Natural killer cell (primary cell): ENCODE data around the gene CORIN. TPM values are rescaled to one million over a fixed set of nuclear protein-coding genes. Genes with fewer than 3 reads are reported as not detected.

ENCODE experiments used
- ATAC-seq, 3 donors: fragments of 150-1000 bp in 2 of 3; fragments of 200-7000 bp in 1 of 3; cut with Tn5 transposase; 1 replicate in 1 of 3; 2 replicates in 2 of 3; pipeline ENCODE4 v1.10.0; 2021; ENCODE audit warnings: mild to moderate bottlenecking in 2 of 3, moderate library complexity in 2 of 3
- DNase-seq, 2 donors: peaks; one replicate each; pipeline versions ENCODE4 v3.0.0 to v3.0.0-alpha.2; 2013 to 2021; ENCODE audit warnings: mixed read lengths in 1 of 2
- H3K27ac ChIP-seq: one replicate; pipeline ENCODE4 v1.5.1; 2013; ENCODE audit warnings: mild to moderate bottlenecking, low read length
- H3K27me3 ChIP-seq: one replicate; pipeline ENCODE4 v1.6.1; 2013; ENCODE audit warnings: low read length; ENCODE audit not compliant: control insufficient read depth, insufficient read depth
- H3K36me3 ChIP-seq: one replicate; pipeline ENCODE4 v1.6.1; 2013; ENCODE audit warnings: low read length; ENCODE audit not compliant: control insufficient read depth, insufficient read depth
- H3K4me1 ChIP-seq: one replicate; pipeline ENCODE4 v1.6.1; 2013; ENCODE audit warnings: low read length; ENCODE audit not compliant: control insufficient read depth, insufficient read depth
- H3K4me3 ChIP-seq: one replicate; pipeline ENCODE4 v1.5.1; 2013; ENCODE audit warnings: low read length
- H3K9me3 ChIP-seq: one replicate; pipeline ENCODE4 v1.6.1; 2013; ENCODE audit warnings: low read length; ENCODE audit not compliant: control insufficient read depth, insufficient read depth
- H3K27ac Mint-ChIP-seq, 2 donors: one replicate each; pipeline ENCODE4 v1.8.0; 2022; ENCODE audit warnings: mild to moderate bottlenecking in 2 of 2, mixed read lengths in 2 of 2, moderate library complexity in 1 of 2
- H3K27me3 Mint-ChIP-seq, 2 donors: one replicate each; pipeline ENCODE4 v1.8.0; 2022; ENCODE audit warnings: low read depth in 2 of 2, mixed read lengths in 2 of 2
- H3K36me3 Mint-ChIP-seq: one replicate; pipeline ENCODE4 v1.8.0; 2022; ENCODE audit warnings: mixed read lengths
- H3K4me1 Mint-ChIP-seq, 2 donors: one replicate each; pipeline ENCODE4 v1.8.0; 2022; ENCODE audit warnings: mixed read lengths in 2 of 2
- H3K4me3 Mint-ChIP-seq: one replicate; pipeline ENCODE4 v1.8.0; 2022; ENCODE audit warnings: mild to moderate bottlenecking, moderate library complexity, mixed read lengths
- H3K9me3 Mint-ChIP-seq, 2 donors: one replicate each; pipeline ENCODE4 v1.8.0; 2022; ENCODE audit warnings: mixed read lengths in 2 of 2
- WGBS: methylation state at CpG from one replicate; pipeline ENCODE4 v1.1.7; 2013; ENCODE audit warnings: missing lambda C conversion rate; ENCODE audit not compliant: insufficient coverage; 5-methylcytosine and 5-hydroxymethylcytosine counted together
- intact Hi-C: fragments of 100-400 bp; cut with micrococcal nuclease; formaldehyde crosslinking; loops from one replicate; pipeline ENCODE4 v1.14.2; 2022
- total RNA-seq, 4 donors: library from RNA; stranded (reverse); fragments of 120-200 nt in 1 of 4; gene quantifications; one replicate each; pipeline versions ENCODE4 v1.2.3 to v1.2.4, GENCODE V29; 2013 to 2022
- TF ChIP-seq, protein P1 (sequence below): fragments of 200-600 bp; IDR thresholded peaks from one replicate; pipeline ENCODE4 v1.8.0; 2022; ENCODE audit warnings: antibody characterized with exemption

Gene CORIN, protein sequence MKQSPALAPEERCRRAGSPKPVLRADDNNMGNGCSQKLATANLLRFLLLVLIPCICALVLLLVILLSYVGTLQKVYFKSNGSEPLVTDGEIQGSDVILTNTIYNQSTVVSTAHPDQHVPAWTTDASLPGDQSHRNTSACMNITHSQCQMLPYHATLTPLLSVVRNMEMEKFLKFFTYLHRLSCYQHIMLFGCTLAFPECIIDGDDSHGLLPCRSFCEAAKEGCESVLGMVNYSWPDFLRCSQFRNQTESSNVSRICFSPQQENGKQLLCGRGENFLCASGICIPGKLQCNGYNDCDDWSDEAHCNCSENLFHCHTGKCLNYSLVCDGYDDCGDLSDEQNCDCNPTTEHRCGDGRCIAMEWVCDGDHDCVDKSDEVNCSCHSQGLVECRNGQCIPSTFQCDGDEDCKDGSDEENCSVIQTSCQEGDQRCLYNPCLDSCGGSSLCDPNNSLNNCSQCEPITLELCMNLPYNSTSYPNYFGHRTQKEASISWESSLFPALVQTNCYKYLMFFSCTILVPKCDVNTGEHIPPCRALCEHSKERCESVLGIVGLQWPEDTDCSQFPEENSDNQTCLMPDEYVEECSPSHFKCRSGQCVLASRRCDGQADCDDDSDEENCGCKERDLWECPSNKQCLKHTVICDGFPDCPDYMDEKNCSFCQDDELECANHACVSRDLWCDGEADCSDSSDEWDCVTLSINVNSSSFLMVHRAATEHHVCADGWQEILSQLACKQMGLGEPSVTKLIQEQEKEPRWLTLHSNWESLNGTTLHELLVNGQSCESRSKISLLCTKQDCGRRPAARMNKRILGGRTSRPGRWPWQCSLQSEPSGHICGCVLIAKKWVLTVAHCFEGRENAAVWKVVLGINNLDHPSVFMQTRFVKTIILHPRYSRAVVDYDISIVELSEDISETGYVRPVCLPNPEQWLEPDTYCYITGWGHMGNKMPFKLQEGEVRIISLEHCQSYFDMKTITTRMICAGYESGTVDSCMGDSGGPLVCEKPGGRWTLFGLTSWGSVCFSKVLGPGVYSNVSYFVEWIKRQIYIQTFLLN
- under 1 TPM in 1 of 3 donors, not detected in 2; 0.78 TPM for total RNA-seq
- 0.20 TPM for total RNA-seq (2013)

DNA sequence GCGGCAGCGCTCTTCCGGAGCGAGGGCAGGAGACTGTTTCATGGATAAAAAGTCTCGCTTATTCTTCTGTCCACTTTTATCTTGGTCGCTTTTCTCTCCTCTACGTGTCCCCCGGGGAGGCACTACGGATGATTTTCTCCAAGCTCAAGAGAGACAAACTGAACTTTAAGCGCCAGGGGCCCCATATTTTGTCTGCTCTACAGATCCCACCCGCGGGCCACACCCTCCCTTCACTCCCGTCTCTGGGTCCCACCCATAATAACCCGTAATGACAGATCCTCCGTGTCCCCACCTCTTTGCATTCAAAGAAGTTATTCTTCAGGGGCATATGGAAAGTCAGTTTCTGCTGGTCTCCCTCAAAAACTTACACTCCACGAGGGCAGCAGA lies at the start of gene CORIN:
TSS of gene CORIN (minus strand) at position 160 of the 387 bp plus-strand sequence. CDS start at position 42, 118 bp downstream.
- Histone ChIP-seq H3K27me3 (peaks cover 7% of the 10 kb centered on the region), H3K4me3 (peak within 1 kb of the TSS; percentile 50), H3K4me1 (peaks cover 28% of the 10 kb centered on the region), H3K27ac (no peak within 1 kb of the TSS), H3K9me3 (no peaks in the 10 kb centered on the region), H3K36me3 (no peaks in the 10 kb centered on the region)
- H3K4me1 Mint-ChIP-seq: peaks cover 27 to 33% of the 10 kb centered on the region in 2 donors
- 9% methylated on average over 15 of the region's 16 CpGs for WGBS
- H3K27me3 Mint-ChIP-seq: peaks cover 12 to 23% of the 10 kb centered on the region in 2 donors
- H3K4me3 Mint-ChIP-seq: peak within 1 kb of the TSS; percentile 92
- H3K9me3 Mint-ChIP-seq: no peaks in the 10 kb centered on the region
- H3K36me3 Mint-ChIP-seq: no peaks in the 10 kb centered on the region
- TF ChIP-seq, protein P1, sequence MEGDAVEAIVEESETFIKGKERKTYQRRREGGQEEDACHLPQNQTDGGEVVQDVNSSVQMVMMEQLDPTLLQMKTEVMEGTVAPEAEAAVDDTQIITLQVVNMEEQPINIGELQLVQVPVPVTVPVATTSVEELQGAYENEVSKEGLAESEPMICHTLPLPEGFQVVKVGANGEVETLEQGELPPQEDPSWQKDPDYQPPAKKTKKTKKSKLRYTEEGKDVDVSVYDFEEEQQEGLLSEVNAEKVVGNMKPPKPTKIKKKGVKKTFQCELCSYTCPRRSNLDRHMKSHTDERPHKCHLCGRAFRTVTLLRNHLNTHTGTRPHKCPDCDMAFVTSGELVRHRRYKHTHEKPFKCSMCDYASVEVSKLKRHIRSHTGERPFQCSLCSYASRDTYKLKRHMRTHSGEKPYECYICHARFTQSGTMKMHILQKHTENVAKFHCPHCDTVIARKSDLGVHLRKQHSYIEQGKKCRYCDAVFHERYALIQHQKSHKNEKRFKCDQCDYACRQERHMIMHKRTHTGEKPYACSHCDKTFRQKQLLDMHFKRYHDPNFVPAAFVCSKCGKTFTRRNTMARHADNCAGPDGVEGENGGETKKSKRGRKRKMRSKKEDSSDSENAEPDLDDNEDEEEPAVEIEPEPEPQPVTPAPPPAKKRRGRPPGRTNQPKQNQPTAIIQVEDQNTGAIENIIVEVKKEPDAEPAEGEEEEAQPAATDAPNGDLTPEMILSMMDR: no peak
- ATAC-seq: no peak
- DNase-seq: peak in 1 of 2 donors; percentile 8
- intact Hi-C loops: loop anchor here (2.0 kb wide), 1 partner anchor 169 kb away; no protein-coding TSS in a partner anchor
- peak within 1 kb of the TSS in 1 of 2 donors; percentile 71 for H3K27ac Mint-ChIP-seq

DNA sequence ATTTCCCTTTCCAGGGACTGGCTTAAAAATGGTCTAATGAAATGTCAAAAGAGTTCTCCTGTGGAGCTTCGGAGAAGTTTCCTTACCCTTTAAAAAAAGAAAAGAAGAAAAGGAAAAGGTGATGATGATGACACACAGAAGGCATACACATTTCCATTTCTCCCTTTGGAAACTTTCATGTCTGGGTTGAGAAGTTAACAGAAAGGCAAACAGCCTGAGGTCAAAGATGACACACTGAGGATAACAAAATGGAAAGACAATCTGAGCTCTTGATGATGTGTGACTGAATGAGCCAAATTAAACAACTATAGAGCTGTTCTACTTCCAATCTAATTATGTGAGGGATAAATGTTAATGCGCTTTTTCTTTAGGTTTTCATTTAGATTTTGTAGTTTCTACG lies 44.4 kb upstream of the CORIN start:
- TF ChIP-seq, protein P1: no peak
- Mint-ChIP-seq H3K4me1 (no peaks in the 10 kb centered on the region), H3K9me3 (no peaks in the 10 kb centered on the region), H3K36me3 (peaks cover 22% of the 10 kb centered on the region), H3K27me3 (no peaks in the 10 kb centered on the region), H3K4me3 (no peak overlapping the region), H3K27ac (no peak overlapping the region)
- no CpG with 5 or more reads among the region's 3 CpGs for WGBS
- Histone ChIP-seq H3K27me3 (no peaks in the 10 kb centered on the region), H3K9me3 (no peaks in the 10 kb centered on the region), H3K36me3 (peaks cover 46% of the 10 kb centered on the region), H3K27ac (no peak overlapping the region), H3K4me1 (no peaks in the 10 kb centered on the region), H3K4me3 (no peak overlapping the region)
- no peak for DNase-seq
- ATAC-seq: no peak
- intact Hi-C loops: no loop called here

DNA sequence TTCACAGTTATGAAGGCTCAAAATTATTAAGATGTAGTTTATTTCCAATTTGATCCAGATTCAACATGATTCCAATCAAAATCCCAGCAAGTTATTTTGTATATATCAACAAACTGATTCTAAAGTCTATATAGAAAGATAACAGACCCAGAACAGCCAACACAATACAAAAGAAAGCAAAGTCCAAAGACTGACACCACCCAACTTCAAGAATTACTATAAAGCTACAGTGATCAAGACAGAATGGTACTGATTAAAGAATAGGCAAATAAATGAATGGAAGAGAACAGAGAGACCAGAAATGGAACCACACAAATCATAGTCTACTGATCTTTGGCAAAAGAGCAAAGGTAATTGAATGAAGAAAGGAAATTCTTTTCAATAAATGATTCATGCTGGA lies 41.6 kb upstream of the CORIN start:
- no peaks in the 10 kb centered on the region for H3K4me1 ChIP-seq
- no peak overlapping the region for H3K4me3 ChIP-seq
- Mint-ChIP-seq H3K4me1 (no peaks in the 10 kb centered on the region), H3K9me3 (no peaks in the 10 kb centered on the region), H3K27ac (no peak overlapping the region), H3K36me3 (peaks cover 34% of the 10 kb centered on the region), H3K27me3 (no peaks in the 10 kb centered on the region), H3K4me3 (no peak overlapping the region)
- no peak overlapping the region for H3K27ac ChIP-seq
- DNase-seq (no peak), ATAC-seq (no peak)
- H3K27me3 ChIP-seq: no peaks in the 10 kb centered on the region
- no peaks in the 10 kb centered on the region for H3K9me3 ChIP-seq
- intact Hi-C loops: no loop called here
- TF ChIP-seq, protein P1: no peak
- H3K36me3 ChIP-seq: peaks cover 64% of the 10 kb centered on the region
